SK-N-SH (cell line): ENCODE results near the gene FERMT2. TPM values are rescaled to one million over a fixed set of nuclear protein-coding genes. Genes with fewer than 3 reads are reported as not detected.

Experiments
- CTCF ChIA-PET: fragments of 300-600, 350-600 bp; formaldehyde crosslinking; extraction: SDS; loops from one replicate; lab custom pipeline; 2021; lab: Yijun Ruan, JAX
- POLR2A ChIA-PET: fragments of 350-600 bp; sonication (Branson Sonifier 250); formaldehyde crosslinking; extraction: SDS; loops from one replicate; lab custom pipeline; 2020; ENCODE audit warnings: antibody characterized with exemption, inconsistent platforms; lab: Yijun Ruan, JAX
- DNase-seq: peaks from one replicate; pipeline ENCODE4 v3.0.0; 2012
- H2AFZ ChIP-seq: fragments of 200-600 bp; sonication (generic); 2 replicates; pipeline ENCODE4 v1.8.1; 2016; ENCODE audit warnings: antibody characterized with exemption, mild to moderate bottlenecking, low read depth
- H3F3A ChIP-seq: fragments of 200-600 bp; sonication (generic); replicated peaks from 2 replicates; pipeline ENCODE3; 2016; ENCODE audit warnings: antibody characterized with exemption, mild to moderate bottlenecking; ENCODE audit not compliant: insufficient read depth
- H3K27ac ChIP-seq, 2 experiments: fragments of 200-500 bp in 1 of 2; fragments of 200-600 bp in 1 of 2; sonication (Bioruptor generic) in 1 of 2; sonication (generic), shearing (Covaris generic) in 1 of 2; 2 replicates each; pipeline versions ENCODE4 v1.5.1 to v1.6.1; 2014 to 2016; ENCODE audit warnings: low read depth in 2 of 2, inconsistent platforms in 1 of 2, low read length in 1 of 2, mild to moderate bottlenecking in 1 of 2, mixed read lengths in 1 of 2
- H3K27me3 ChIP-seq: fragments of 200-600 bp; sonication (generic), shearing (Covaris generic); 2 replicates; pipeline ENCODE4 v1.6.1; 2016; ENCODE audit warnings: mixed run types; ENCODE audit not compliant: insufficient read depth
- H3K36me3 ChIP-seq, 2 experiments: fragments of 200-500 bp in 1 of 2; fragments of 200-600 bp in 1 of 2; sonication (Bioruptor generic) in 1 of 2; sonication (generic) in 1 of 2; replicated peaks in 1 of 2; 2 replicates each; pipeline versions ENCODE3 to v1.5.1; 2014 to 2016; ENCODE audit warnings: low read length in 1 of 2, mild to moderate bottlenecking in 1 of 2; ENCODE audit not compliant: insufficient read depth in 2 of 2, control insufficient read depth in 1 of 2
- H3K4me1 ChIP-seq, 2 experiments: fragments of 200-500 bp in 1 of 2; fragments of 200-600 bp in 1 of 2; sonication (Bioruptor generic) in 1 of 2; sonication (generic), shearing (Covaris generic) in 1 of 2; 2 replicates each; pipeline versions ENCODE4 v1.5.1 to v1.6.1; 2014 to 2016; ENCODE audit warnings: low read depth in 1 of 2, low read length in 1 of 2, mixed run types in 1 of 2; ENCODE audit not compliant: insufficient read depth in 2 of 2, control insufficient read depth in 1 of 2
- H3K4me2 ChIP-seq: fragments of 200-600 bp; sonication (generic), shearing (Covaris generic); 2 replicates; pipeline ENCODE4 v1.6.1; 2017; ENCODE audit warnings: mixed run types
- H3K4me3 ChIP-seq, 2 experiments: fragments of 200-500 bp in 1 of 2; fragments of 200-600 bp in 1 of 2; sonication (Bioruptor generic) in 1 of 2; sonication (generic), shearing (Covaris generic) in 1 of 2; 2 replicates each; pipeline versions ENCODE4 v1.5.1 to v1.8.1; 2014 to 2016; ENCODE audit warnings: low read depth in 2 of 2, inconsistent platforms in 1 of 2, low read length in 1 of 2, mild to moderate bottlenecking in 1 of 2, mixed read lengths in 1 of 2, moderate library complexity in 1 of 2
- H3K79me2 ChIP-seq: fragments of 200-600 bp; sonication (generic); 2 replicates; pipeline ENCODE4 v1.8.1; 2017; ENCODE audit warnings: mild to moderate bottlenecking; ENCODE audit not compliant: insufficient read depth
- H3K9ac ChIP-seq: fragments of 200-600 bp; sonication (generic); 2 replicates; pipeline ENCODE4 v1.6.1; 2017; ENCODE audit warnings: mixed run types
- H3K9me2 ChIP-seq: fragments of 200-600 bp; sonication (generic); 2 replicates; pipeline ENCODE4 v1.6.1; 2017; ENCODE audit warnings: mixed run types
- H3K9me3 ChIP-seq: fragments of 200-600 bp; sonication (generic); 2 replicates; pipeline ENCODE4 v1.6.1; 2017; ENCODE audit warnings: mixed run types, mild to moderate bottlenecking, moderate library complexity
- H4K20me1 ChIP-seq: fragments of 200-600 bp; sonication (generic); 2 replicates; pipeline ENCODE4 v1.6.1; 2017; ENCODE audit warnings: mild to moderate bottlenecking, mixed run types; ENCODE audit not compliant: insufficient read depth
- EP300 ChIP-seq, 2 experiments: IDR thresholded peaks; 2 replicates each; pipeline versions ENCODE4 v1.4.0 to v1.6.1; 2012; ENCODE audit warnings: borderline replicate concordance in 1 of 2, low read depth in 1 of 2, low read length in 1 of 2
- GATA2 ChIP-seq: sonication (generic); formaldehyde crosslinking; IDR thresholded peaks from 2 replicates; pipeline ENCODE4 v1.5.0; 2020; ENCODE audit warnings: mild to moderate bottlenecking, missing genetic modification reagents
- JUND ChIP-seq: IDR thresholded peaks from 2 replicates; pipeline ENCODE4 v1.4.0; 2012
- MEF2A ChIP-seq: IDR thresholded peaks from 2 replicates; pipeline ENCODE4 v1.4.0; 2012; ENCODE audit warnings: low read depth, borderline replicate concordance
- MXI1 ChIP-seq: IDR thresholded peaks from 2 replicates; pipeline ENCODE4 v1.6.1; 2012; ENCODE audit warnings: mild to moderate bottlenecking, low read depth, low read length, improper control_type of control experiment
- NRF1 ChIP-seq: IDR thresholded peaks from 2 replicates; pipeline ENCODE4 v1.6.1; 2012; ENCODE audit warnings: low read depth, mild to moderate bottlenecking, low read length
- REST ChIP-seq: IDR thresholded peaks from 2 replicates; pipeline ENCODE4 v1.6.1; 2012; ENCODE audit warnings: mild to moderate bottlenecking, low read depth, low read length, moderate library complexity
- RFX5 ChIP-seq: IDR thresholded peaks from 2 replicates; pipeline ENCODE4 v1.6.1; 2012; ENCODE audit warnings: mild to moderate bottlenecking, improper control_type of control experiment, low read length
- RXRA ChIP-seq: IDR thresholded peaks from 2 replicates; pipeline ENCODE4 v1.4.0; 2012; ENCODE audit warnings: low read depth, mild to moderate bottlenecking, borderline replicate concordance
- TCF12 ChIP-seq: IDR thresholded peaks from 2 replicates; pipeline ENCODE4 v1.4.0; 2012
- TEAD4 ChIP-seq: IDR thresholded peaks from 2 replicates; pipeline ENCODE4 v1.4.0; 2012; ENCODE audit warnings: mild to moderate bottlenecking, borderline replicate concordance; ENCODE audit not compliant: insufficient read depth
- WGBS: methylation state at CpG from one replicate; pipeline ENCODE4 v1.1.6; 2017; ENCODE audit warnings: low lambda C conversion rate; 5-methylcytosine and 5-hydroxymethylcytosine counted together
- polyA plus RNA-seq, 3 experiments: library from polyadenylated mRNA; depleted of rRNA; stranded (reverse); fragments of >200 nt; gene quantifications; 2 replicates each; pipeline ENCODE4 v1.2.3, GENCODE V29; 2012
- TF ChIP-seq, protein P1 (sequence below): IDR thresholded peaks from 2 replicates; pipeline ENCODE4; 2012

Gene FERMT2
- polyA plus RNA-seq, 1 of the 3 experiments (the other 2 are of a cell fraction) = 40.1 TPM

DNA sequence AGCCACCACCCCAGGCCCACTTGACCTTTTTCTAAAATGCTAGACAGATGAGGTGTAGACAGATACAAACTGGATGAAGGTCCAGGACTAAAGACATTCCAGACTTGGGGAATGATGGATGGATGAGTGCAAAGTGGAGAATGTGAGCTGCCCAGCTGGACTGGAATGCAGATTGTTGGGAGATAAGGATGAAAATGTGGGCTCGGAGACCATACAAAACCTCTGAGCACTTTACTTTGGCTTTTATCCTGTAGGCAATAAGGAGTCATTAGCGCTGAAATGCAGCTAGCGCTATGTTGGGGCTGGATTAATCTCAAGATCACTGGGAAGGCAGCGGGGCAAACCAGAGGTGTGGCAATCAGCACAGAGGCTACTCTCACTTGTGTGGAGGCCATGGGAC lies 94.7 kb downstream of the FERMT2 start:
- 73% methylated on average over 4 of the region's 4 CpGs for WGBS
- TF ChIP-seq JUND (0 out of 2 replicates have a peak, but pooled peaks have one; percentile 27), TEAD4 (0 out of 2 replicates have a peak, but pooled peaks have one; percentile 15), REST (no peak), TCF12 (peak; percentile 39), RFX5 (no peak)
- TF ChIP-seq, protein P1, sequence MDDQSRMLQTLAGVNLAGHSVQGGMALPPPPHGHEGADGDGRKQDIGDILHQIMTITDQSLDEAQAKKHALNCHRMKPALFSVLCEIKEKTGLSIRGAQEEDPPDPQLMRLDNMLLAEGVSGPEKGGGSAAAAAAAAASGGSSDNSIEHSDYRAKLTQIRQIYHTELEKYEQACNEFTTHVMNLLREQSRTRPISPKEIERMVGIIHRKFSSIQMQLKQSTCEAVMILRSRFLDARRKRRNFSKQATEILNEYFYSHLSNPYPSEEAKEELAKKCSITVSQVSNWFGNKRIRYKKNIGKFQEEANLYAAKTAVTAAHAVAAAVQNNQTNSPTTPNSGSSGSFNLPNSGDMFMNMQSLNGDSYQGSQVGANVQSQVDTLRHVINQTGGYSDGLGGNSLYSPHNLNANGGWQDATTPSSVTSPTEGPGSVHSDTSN = peak; percentile 73
- H3K9me3 ChIP-seq = no peaks in the 10 kb centered on the region
- peak overlapping the region; percentile 11 to 35; a peak in 2 of 4 replicates for H3K27ac ChIP-seq
- no peaks in the 10 kb centered on the region for H4K20me1 ChIP-seq
- ChIA-PET POLR2A (interaction anchor here (0.7 kb wide), 1 partner anchor 63 kb away, joined by 3 read pairs; no protein-coding TSS in a partner anchor), CTCF (interaction anchor here (1.0 kb wide), 1 partner anchor 33 kb away, joined by 4 read pairs; no protein-coding TSS in a partner anchor)
- no peak overlapping the region for H2AFZ ChIP-seq
- peaks cover 42 to 52% of the 10 kb centered on the region in 2 experiments for H3K36me3 ChIP-seq
- H3K4me2 ChIP-seq = no peak overlapping the region
- peaks cover 9 to 14% of the 10 kb centered on the region in 2 experiments; a peak in 3 of 4 replicates for H3K4me1 ChIP-seq
- H3K27me3 ChIP-seq = no peaks in the 10 kb centered on the region
- H3K9ac ChIP-seq = no peak overlapping the region
- H3K79me2 ChIP-seq = peaks cover 18% of the 10 kb centered on the region
- no peak overlapping the region for H3K4me3 ChIP-seq
- peaks cover 72% of the 10 kb centered on the region for H3F3A ChIP-seq
- no peak for DNase-seq
- no peaks in the 10 kb centered on the region for H3K9me2 ChIP-seq

DNA sequence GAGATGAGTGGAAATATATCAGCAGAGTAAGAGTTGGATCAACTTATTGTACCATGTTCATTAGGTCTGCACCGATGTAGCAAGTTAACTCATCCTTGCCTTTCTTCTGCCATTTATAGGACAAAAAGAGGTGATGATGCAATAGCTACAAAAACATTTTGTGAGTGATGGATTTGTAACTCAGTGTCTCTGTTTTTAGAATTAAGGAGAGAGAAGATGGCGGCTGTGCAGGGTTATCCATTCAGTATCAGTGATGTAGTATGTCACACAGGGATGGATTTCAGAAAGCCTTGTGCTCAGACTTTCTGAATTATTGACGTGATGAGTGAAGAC lies 97.4 kb downstream of the FERMT2 start:
- H3K79me2 ChIP-seq = peaks cover 4% of the 10 kb centered on the region; the same call in 1 of the 2 replicates
- H2AFZ ChIP-seq = no peak overlapping the region
- no peaks in the 10 kb centered on the region for H3K27me3 ChIP-seq
- H4K20me1 ChIP-seq = no peaks in the 10 kb centered on the region
- H3K4me1 ChIP-seq = peaks cover 9 to 14% of the 10 kb centered on the region in 2 experiments; a peak in 3 of 4 replicates
- peak; percentile 25 for DNase-seq
- H3K9me3 ChIP-seq = no peaks in the 10 kb centered on the region
- CTCF ChIA-PET = interaction anchor here (0.6 kb wide), 1 partner anchor 83 kb away, joined by 4 read pairs; no protein-coding TSS in a partner anchor
- peaks cover 58% of the 10 kb centered on the region for H3F3A ChIP-seq
- H3K9ac ChIP-seq = no peak overlapping the region
- TF ChIP-seq, protein P1 = no peak
- TF ChIP-seq REST (no peak), EP300 (IDR thresholded peaks at IDR 0.05; ENCODE audit: borderline replicate concordance in 1 of 2, low read depth in 1 of 2, low read length in 1 of 2) (0 out of 4 replicates have a peak, but pooled peaks of 1 of the 2 experiments have one; percentile 2), RXRA (no peak), GATA2 (CRISPR knock-in tag) (no peak), MXI1 (no peak), MEF2A (no peak), NRF1 (no peak)
- 52% methylated on average over 3 of the region's 3 CpGs for WGBS
- H3K4me2 ChIP-seq = no peak overlapping the region
- peaks cover 18 to 27% of the 10 kb centered on the region in 2 experiments for H3K36me3 ChIP-seq
- POLR2A ChIA-PET = interaction anchor here (1.3 kb wide), 1 partner anchor 97 kb away, joined by 4 read pairs; the partner anchor contains the start of gene FERMT2
- H3K4me3 ChIP-seq = no peak overlapping the region
- peak overlapping the region; percentile 65 to 97 for H3K27ac ChIP-seq
- H3K9me2 ChIP-seq = no peaks in the 10 kb centered on the region
